GM19025 (cell line): ENCODE results near the gene PIK3R2.

ENCODE experiments used
- ATAC-seq: cut with Tn5 transposase; IDR thresholded peaks from one replicate; pipeline ENCODE4 v1.9.1; 2021; ENCODE audit warnings: mild to moderate bottlenecking, low read depth, moderate library complexity; ENCODE audit not compliant: unreplicated experiment

The PIK3R2 gene

DNA sequence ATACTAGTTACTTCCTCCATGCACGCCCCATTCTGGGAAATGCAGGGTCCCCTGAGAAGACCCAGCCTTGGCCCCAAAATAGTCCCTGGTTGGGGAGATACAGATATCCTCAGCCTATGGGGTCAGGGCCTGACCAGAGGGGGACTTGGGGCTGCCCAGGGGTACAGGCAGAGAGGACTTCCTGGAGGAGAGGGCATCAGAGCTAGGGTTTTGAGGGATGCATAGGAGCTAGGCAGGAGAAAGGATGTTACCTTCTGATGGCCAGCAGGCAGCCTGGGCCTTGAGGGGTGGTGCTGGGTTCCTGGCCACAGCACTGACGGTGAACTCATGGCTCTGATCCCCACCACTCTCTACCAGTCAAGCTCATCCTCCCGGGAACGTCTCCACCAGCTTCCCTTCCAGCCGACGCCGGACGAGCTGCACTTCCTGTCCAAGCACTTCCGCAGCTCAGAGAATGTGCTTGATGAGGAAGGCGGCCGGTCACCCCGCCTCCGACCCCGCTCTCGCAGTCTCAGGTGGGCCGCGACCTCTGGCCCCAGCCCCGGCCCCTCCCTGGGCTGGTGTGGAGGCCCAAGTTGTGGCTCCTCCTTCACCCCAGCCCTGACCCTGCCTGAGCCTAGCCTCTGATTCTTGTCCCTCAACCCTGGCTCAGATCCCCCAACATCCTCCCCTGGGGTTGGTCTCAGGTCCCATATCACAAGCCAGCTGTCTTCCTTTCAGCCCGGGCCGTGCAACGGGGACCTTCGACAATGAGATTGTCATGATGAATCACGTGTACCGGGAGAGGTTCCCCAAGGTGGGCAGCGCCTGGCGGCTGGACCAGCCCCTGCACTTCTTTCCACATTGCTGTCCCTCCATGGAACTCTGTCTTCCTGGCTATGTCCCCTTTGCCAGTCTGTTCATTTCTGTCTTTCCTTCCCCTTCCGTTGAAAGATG is 29.8 kb upstream of the PIK3R2 start:
- ATAC-seq = no peak

DNA sequence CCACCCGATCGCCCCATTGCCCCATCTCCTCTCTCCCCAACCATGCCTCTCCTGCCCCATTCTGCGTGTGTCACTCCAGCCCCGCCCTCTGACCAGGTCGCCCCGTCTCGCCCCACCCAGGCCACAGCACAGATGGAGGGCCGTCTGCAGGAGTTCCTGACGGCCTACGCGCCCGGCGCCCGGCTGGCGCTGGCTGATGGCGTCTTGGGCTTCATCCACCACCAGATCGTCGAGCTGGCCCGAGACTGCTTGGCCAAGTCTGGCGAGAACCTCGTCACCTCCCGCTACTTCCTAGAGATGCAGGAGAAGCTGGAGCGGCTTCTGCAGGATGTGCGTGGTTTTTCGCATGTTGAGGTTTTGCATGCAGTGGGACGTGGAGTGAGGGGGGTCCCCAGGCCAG is 29.1 kb upstream of the PIK3R2 start:
- ATAC-seq = no peak

DNA sequence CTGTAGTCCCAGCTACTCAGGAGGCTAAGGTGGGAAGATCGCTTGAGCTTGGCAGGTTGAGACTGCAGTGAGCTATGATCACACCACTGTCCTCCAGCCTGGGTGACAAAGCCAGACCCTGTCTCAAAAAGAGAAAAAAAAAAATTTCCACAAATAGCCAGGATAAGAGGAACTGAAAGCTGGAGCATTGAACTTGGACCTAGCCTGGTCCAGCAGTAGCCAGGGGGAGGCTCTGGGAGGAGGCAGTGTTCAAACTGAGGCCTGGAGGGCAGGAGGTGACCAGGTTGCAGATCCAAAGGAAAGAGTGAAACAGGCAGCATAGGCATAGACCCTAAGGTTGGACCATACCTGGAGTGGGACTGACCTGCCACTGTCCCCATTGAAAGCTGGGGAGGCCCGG is 26.9 kb upstream of the PIK3R2 start:
- no peak for ATAC-seq

DNA sequence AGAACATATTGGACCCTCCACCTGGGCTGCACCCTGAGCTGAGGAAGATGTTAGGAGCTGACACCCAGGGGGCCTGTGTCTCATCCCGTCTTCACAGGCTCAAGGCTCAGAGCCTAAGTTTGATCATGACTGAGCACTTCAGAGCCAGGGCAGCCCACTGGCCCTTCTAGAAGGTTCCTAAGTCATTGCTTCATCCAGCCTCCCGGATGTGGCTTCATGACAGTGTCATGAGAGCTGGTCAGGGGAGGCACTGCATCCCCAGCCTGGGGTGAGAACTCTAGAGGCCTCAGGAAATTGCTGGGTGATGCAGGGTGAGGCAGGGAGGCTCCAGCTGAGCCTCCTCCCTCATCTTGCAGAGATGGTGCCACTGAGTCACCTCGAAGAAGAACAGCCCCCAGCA is 24.9 kb upstream of the PIK3R2 start:
- ATAC-seq = no peak

DNA sequence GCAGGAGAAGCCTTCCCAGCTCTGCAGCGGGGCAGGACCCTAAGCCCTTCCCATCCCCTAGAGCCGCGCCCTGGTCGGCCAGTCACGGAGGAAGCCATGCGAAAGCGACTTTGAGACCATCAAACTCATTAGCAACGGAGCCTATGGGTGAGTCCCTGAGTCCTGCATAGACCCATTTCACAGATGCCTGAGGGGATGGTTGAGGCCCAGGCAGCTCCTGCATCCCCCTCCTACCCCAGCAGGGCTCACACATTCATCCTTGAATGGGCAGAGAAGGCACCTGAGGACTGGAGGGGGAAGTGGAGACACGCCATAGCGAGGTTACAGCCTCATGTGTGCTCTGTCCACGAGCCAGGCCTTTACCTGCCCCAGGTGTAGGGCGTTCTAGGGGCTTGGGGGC is 24.2 kb upstream of the PIK3R2 start:
- no peak for ATAC-seq

DNA sequence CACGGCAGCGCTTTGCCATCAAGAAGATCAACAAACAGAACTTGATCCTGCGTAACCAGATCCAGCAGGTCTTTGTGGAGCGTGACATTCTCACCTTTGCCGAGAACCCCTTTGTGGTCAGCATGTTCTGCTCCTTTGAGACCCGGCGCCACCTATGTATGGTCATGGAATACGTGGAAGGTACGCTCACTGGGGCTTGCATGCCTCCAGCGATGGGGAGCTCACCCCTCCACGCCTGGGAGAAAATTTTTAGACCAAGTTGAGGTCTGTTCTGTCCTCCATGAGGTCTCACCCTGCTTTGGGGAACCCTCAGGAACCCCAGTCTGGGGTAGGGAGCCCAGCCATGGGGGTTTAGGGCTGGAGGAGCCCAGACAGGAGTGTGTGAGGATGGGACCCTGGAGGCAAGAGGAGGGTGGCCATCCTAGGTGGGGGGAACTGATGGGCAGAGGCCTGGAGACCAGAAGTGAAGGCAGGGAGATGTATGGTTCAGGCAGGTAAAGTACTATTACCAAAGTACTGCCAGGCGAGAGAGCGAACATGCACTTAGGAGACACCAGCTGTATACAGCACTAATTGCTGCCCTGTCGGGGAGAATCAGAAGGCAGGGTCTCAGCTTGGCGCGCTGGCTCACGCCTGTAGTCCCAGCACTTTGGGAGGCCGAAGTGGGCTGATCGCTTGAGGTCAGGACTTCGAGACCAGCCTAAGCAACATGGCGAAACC is 22.3 kb upstream of the PIK3R2 start:
- no peak for ATAC-seq

DNA sequence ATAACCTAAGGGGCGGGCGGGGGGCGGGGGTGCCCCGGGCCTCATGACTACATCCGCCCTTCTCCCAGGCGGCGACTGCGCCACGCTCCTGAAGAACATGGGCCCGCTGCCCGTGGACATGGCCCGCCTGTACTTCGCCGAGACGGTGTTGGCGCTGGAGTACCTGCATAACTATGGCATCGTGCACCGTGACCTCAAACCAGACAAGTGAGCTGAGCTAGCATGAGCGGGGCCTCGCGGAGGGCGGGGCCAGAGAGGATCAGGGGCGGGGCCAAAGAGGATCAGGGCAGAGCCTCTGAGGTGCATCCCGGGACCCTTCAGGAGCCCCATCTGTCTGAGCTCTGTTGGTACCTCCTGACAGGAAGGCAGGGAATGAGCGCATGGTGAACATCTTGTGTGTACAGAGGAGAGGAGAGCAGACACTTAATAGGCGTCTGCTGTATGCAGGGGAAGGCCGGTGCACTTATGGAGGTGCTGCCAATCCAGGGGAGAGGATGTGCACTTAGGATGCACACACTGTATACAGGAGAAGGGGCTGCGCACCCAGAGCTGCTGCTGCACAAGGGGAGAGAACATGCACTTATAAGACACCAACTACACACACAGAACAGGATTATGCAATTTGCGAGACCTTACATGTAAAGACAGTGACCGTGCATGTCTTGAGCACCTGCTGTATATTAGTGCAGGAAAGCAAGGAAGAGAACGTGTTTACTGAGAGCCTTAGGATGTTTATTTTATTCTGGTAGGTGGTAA is 20.9 kb upstream of the PIK3R2 start:
- ATAC-seq = no peak

DNA sequence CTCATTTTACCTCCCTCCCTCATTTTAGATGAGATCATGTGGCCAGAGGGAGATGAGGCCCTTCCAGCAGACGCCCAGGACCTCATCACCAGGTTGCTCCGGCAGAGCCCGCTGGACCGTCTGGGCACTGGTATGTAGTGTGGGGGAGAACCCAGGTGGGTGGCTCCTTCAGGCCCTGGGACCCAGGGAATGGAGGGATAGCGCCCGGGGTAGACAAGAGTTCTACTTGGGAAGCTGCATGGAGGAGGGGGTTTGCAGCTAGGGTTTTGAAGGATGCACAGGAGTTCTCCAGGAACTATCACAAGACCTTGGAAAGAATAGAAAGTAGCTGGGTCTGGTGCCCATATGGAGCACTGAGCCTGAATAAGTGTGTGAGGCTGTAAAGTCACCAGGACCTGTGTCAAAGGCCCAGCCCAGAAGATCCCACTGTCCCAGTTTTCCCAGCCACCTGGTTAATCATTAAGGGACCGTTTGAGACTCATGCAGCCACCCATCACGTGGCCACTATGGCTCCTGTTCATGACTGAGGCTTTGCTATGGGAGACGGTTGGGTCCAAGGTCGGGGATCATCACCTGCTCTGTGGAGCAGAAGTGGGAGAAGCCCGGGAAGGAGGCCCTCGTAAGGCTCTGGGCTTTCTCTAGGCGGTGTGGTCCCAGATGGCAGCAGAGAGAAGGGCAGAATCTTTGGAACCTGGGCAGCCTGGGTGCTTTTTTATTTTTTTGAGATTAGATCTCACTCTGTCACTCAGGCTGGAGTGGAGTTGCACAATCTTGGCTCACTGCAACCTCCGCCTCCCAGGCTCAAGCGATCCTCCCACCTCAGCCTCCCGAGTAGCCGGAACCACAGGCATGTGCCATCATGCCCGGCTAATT is 17.0 kb upstream of the PIK3R2 start:
- ATAC-seq = no peak

DNA sequence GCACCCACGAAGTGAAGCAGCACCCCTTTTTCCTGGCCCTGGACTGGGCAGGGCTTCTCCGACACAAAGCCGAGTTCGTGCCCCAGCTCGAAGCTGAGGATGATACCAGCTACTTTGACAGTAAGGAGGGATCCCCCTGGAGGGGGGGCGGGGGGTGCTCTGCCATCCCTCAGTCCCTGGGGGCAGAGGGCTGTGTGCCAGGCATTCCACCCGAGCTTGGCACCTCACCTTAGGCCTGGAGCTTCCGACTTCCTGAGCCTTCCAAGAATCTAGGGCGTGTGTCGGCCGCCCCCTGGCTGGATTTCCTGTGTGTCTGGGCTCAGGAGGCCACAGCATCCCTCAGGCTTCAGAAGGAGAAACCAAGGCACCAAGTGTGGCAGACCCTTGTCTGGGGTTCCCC is 15.7 kb upstream of the PIK3R2 start:
- ATAC-seq = no peak

DNA sequence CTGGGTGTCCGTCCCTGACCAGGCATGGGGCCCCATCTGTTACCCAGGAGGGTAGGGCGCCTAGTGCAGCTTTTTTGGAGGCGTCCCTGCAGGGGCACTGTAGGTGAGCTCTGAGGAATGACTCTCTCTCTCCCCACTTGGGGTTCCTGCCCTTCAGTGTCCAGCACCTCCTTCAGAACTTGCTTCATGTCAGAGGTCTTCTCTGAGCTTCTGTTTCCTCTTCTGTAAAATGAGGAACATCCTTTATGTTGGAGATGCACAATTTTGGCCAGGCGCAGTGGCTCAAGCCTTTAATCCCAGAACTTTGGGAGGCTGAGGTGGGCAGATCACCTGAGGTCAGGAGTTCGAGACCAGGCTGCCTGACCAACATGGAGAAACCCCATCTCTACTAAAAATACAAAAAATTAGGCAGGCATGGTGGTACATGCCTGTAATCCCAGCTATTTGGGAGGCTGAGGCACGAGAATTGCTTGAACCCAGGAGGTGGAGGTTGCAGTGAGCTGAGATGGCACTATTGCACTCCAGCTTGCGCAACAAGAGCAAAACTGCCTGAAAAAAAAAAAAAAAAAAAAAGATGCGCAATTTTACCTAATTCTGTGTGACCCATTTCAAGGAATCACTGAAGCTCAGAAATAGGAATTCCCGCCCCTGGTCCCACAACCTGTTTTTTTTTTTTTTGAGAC is 15.2 kb upstream of the PIK3R2 start:
- ATAC-seq = no peak

DNA sequence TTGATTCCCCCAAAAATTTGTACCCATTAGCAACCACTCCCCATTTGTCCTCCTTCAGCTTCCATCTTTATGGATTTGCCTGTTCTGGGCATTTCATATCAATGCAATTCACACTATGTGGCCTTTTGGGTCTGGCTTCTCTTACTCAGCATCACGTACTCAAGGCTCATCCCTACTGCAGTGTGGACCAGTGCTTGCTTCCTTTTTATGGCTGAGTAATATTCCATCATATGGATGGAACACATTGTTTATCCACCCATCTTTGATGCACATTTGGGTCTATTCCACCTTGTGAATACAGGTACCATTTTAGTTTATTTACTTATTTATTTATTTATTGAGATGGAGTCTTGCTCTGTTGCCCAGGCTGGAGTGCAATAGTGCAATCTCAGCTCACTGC is 12.5 kb upstream of the PIK3R2 start:
- ATAC-seq = no peak

DNA sequence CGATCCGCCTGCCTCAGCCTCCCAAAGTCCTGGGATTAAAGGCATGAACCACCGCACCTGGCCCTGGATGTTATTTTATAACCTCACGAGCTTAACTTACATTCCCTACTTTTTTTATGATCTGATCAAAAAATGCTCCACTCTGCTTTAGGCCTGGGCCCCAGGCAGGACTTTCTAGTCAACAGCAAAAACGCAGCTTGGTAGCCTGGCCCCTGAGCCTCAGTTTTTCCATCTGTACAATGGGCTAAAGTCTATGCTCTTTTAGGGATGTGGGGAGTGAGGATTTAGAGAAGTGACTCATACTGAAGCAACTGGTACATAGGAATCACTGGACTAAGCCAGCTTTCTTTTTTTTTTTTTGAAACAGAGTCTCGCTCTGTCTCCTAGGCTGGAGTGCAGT is 11.9 kb upstream of the PIK3R2 start:
- ATAC-seq = no peak

DNA sequence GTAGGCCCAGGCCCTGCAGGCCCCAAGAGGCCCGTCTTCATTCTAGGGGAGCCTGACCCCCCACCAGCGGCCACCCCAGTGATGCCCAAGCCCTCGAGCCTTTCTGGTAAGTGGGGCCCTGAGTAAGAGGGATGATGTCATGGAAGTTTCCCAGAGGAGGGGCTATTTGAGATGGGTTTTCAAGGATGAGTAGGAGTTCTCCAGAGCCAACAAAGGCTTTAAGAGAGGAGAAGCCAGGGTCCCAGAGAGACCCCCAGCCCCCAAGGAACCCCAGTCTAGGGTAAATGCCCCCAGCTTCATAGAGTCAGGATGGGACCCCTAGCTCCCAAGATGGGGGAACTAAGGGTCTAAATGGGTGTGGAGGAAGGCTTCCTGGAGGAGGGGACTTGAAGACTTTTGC is 9.1 kb upstream of the PIK3R2 start:
- no peak for ATAC-seq

DNA sequence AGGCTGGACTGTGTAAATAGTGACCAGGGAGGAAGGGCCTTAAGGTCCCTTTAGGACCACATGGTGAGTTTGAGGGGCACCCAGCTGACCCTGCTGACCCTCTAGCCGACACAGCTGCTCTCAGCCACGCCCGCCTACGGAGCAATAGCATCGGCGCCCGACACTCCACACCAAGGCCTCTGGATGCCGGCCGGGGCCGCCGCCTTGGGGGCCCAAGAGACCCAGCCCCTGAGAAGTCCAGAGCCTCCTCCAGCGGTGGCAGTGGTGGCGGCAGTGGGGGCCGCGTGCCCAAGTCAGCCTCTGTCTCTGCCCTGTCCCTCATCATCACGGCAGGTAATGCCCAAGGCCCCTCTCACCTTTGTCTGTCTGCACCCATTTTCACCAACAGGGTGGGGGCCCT is 8.6 kb upstream of the PIK3R2 start:
- no peak for ATAC-seq

DNA sequence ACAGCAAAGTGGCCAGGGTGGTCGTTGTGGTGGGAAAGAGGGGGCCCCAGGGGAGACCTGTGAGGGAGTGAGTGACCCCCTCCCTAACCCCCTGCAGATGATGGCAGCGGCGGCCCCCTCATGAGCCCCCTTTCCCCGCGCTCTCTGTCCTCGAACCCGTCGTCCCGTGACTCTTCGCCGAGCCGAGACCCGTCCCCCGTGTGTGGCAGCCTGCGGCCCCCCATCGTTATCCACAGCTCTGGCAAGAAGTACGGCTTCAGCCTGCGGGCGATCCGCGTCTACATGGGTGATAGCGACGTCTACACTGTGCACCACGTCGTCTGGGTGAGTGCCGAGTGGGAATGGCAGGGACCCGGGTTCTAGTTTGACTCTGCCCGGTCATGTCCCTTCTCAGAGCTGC is 8.1 kb upstream of the PIK3R2 start:
- no peak for ATAC-seq

DNA sequence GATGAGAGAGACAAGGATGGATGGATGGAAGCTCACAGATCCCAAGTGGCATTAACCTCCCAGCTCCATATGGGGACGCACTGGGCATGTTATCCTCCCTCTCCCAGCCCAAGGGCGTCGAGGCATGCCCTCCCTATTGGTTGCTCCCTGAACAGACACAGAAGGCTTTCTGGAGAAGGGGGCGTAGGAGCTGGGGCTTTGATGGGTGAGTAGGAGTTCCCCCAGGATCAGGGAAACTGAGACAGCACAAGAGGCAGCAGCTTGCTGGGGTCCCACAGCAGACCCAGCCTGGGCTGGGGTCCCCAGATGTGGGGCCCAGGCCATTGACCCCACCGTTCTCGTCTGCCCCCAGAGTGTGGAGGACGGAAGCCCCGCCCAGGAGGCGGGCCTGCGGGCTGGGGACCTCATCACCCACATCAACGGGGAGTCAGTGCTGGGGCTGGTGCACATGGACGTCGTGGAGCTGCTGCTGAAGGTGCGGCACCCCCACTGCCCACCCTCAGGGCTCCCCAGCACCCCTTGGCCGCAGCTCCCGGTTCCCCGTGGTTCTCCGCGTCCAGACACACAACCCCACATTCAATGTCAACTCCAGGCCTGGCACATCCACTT is 7.5 kb upstream of the PIK3R2 start:
- ATAC-seq = no peak

DNA sequence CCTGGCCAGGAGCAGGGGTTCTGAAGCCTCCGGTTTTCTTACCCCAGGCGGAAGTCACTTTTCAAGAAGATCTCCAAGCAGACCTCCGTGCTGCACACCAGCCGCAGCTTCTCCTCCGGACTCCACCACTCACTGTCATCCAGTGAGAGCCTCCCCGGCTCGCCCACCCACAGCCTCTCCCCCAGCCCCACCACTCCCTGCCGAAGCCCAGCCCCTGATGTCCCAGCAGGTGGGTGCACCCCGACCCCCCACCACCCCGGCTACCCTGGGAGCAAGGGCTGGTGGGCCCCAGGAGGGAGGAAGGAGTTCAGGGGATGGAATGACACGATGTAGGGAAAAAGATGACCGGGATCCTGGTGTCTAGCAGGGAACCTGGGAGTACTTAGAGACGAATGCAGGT is 5.6 kb upstream of the PIK3R2 start:
- ATAC-seq = no peak

DNA sequence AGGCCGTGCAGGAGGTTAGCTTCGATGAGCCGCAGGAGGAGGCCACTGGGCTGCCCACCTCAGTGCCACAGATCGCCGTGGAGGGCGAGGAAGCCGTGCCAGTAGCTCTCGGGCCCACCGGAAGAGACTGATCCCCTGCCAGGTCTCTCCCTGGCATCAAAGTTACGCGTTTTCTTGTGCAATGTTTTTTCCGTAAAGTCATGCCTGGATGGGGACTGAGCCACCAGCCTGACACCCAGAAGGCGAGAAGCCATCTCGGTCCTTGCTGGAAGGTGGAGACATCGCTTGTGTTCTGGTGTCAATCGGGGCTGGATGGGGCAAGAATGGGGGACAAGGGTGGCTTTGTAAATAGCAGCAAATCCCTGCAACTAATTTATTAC is 3.4 kb upstream of the PIK3R2 start:
- ATAC-seq = no peak
